OCI-LY1 (cell line): ENCODE data around the gene LIN52.
A peak's percentile ranks its signal among the peaks of the same experiment; 100 is the strongest.

ENCODE experiments used
- H2AFZ ChIP-seq: fragments of 200-600 bp; sonication (generic), shearing (Covaris generic); 2 replicates; pipeline ENCODE4 v1.6.0; 2014; ENCODE audit warnings: antibody characterized with exemption, mild to moderate bottlenecking, low read length
- H3F3A ChIP-seq: fragments of 200-600 bp; sonication (generic), shearing (Covaris generic); 2 replicates; pipeline ENCODE4 v1.6.0; 2014; ENCODE audit warnings: mild to moderate bottlenecking, antibody characterized with exemption, low read length, moderate library complexity; ENCODE audit not compliant: insufficient read depth
- H3K27ac ChIP-seq: fragments of 200-600 bp; sonication (generic); 2 replicates; pipeline ENCODE4 v1.5.1; 2014; ENCODE audit warnings: low read length, mixed run types, mild to moderate bottlenecking, low read depth; ENCODE audit not compliant: poor library complexity, severe bottlenecking
- H3K27me3 ChIP-seq: fragments of 200-600 bp; sonication (generic); 2 replicates; pipeline ENCODE4 v1.6.0; 2014; ENCODE audit warnings: antibody characterized with exemption, mild to moderate bottlenecking, low read length, moderate library complexity; ENCODE audit not compliant: insufficient read depth
- H3K36me3 ChIP-seq: fragments of 200-600 bp; sonication (generic); 2 replicates; pipeline ENCODE4 v1.6.1; 2014; ENCODE audit warnings: mild to moderate bottlenecking, antibody characterized with exemption, low read length, moderate library complexity, mixed read lengths; ENCODE audit not compliant: insufficient read depth
- H3K4me1 ChIP-seq: fragments of 200-600 bp; sonication (generic); 2 replicates; pipeline ENCODE4 v1.5.1; 2014; ENCODE audit warnings: mild to moderate bottlenecking, low read length, moderate library complexity; ENCODE audit not compliant: insufficient read depth, severe bottlenecking
- H3K4me2 ChIP-seq: fragments of 200-600 bp; sonication (generic), shearing (Covaris generic); 2 replicates; pipeline ENCODE4 v1.6.1; 2014; ENCODE audit warnings: low read length
- H3K4me3 ChIP-seq: fragments of 200-600 bp; sonication (generic); 2 replicates; pipeline ENCODE4 v1.5.1; 2014; ENCODE audit warnings: low read length, low read depth, mild to moderate bottlenecking, mixed read lengths; ENCODE audit not compliant: poor library complexity, severe bottlenecking
- H3K79me2 ChIP-seq: fragments of 200-600 bp; shearing (Covaris generic); 2 replicates; pipeline ENCODE4 v1.6.1; 2016; ENCODE audit warnings: mixed run types, low read length, mixed read lengths; ENCODE audit not compliant: insufficient read depth
- H3K9ac ChIP-seq: fragments of 200-600 bp; sonication (generic), shearing (Covaris generic); 2 replicates; pipeline ENCODE4 v1.6.1; 2014; ENCODE audit warnings: mild to moderate bottlenecking, low read length, mixed read lengths
- H3K9me2 ChIP-seq: fragments of 200-600 bp; sonication (generic), shearing (Covaris generic); 2 replicates; pipeline ENCODE4 v1.6.1; 2014; ENCODE audit warnings: low read depth, mild to moderate bottlenecking, low read length, mixed read lengths
- H3K9me3 ChIP-seq: fragments of 200-600 bp; shearing (Covaris generic); 2 replicates; pipeline ENCODE4 v1.6.1; 2014; ENCODE audit warnings: low read length, mixed read lengths
- H4K20me1 ChIP-seq: fragments of 200-600 bp; sonication (generic), shearing (Covaris generic); 2 replicates; pipeline ENCODE4 v1.6.0; 2016; ENCODE audit warnings: mild to moderate bottlenecking, low read length; ENCODE audit not compliant: insufficient read depth
- EZH2 ChIP-seq: fragments of 200-600 bp; sonication (generic), shearing (Covaris generic); IDR thresholded peaks from 2 replicates; pipeline ENCODE4 v1.8.0; 2017; ENCODE audit warnings: borderline replicate concordance, mixed run types, mild to moderate bottlenecking, antibody characterized with exemption, low read length, moderate library complexity, mixed read lengths
- TF ChIP-seq, protein P1 (sequence below): fragments of 200-600 bp; sonication (generic), shearing (Covaris generic); IDR thresholded peaks from 2 replicates; pipeline ENCODE4 v1.5.1; 2017; ENCODE audit warnings: mild to moderate bottlenecking, antibody characterized with exemption, low read length, moderate library complexity, mixed read lengths

LIN52 gene

DNA sequence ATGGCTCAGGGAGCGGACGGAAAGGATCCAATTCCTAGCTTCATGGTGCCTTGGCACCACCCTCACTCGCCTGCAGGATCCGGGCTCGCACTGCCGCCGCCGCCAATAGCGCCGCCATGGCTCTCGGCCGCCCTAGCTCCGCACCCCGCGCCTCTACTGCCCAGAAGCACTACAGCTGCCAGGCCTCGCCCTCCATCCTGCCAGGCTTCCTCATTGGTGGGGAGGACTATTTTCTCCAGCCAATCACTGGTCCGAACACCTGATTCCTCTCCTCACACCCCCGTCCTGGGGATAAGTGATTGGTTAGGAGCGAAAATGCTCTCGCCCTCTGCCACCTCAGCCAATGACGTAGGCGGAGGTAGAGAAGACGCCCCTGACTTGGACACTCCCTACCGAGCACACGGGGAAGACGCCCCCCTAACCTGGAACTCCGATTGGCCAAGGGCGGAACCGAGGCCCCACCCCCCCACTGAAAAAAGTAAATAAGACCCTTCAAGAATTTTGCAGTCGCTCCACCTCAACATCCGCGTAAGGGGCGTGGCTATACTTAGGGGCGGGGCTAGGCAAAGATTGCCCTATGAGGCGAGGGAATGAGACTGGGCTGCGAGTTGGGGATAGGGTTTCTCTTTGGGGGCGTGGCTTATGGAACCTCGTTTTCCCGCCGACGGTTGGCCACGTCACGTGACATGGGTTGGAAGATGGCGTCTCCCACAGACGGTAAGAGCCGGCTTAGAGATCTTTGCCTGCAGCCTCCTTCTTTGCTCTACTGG lies at the start of gene LIN52, which contains the start of gene ALDH6A1:
Gene LIN52, plus strand, starts transcription at position 680 of the 770 bp plus-strand sequence. Its CDS starts 19 bp downstream, at position 699.
Gene ALDH6A1, minus strand, starts transcription at position 177 of the 770 bp plus-strand sequence. Its CDS starts 59 bp downstream, at position 118.
- peaks cover 24% of the 10 kb centered on the region for H3K4me1 ChIP-seq
- H3F3A ChIP-seq, result no peaks in the 10 kb centered on the region
- H3K9me2 ChIP-seq, result no peaks in the 10 kb centered on the region
- TF ChIP-seq, protein P1, sequence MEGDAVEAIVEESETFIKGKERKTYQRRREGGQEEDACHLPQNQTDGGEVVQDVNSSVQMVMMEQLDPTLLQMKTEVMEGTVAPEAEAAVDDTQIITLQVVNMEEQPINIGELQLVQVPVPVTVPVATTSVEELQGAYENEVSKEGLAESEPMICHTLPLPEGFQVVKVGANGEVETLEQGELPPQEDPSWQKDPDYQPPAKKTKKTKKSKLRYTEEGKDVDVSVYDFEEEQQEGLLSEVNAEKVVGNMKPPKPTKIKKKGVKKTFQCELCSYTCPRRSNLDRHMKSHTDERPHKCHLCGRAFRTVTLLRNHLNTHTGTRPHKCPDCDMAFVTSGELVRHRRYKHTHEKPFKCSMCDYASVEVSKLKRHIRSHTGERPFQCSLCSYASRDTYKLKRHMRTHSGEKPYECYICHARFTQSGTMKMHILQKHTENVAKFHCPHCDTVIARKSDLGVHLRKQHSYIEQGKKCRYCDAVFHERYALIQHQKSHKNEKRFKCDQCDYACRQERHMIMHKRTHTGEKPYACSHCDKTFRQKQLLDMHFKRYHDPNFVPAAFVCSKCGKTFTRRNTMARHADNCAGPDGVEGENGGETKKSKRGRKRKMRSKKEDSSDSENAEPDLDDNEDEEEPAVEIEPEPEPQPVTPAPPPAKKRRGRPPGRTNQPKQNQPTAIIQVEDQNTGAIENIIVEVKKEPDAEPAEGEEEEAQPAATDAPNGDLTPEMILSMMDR, result peak; percentile 15; the same call in 1 of the 2 replicates
- no peak for TF ChIP-seq EZH2
- H2AFZ ChIP-seq, result no peak within 1 kb of the TSS
- peak within 1 kb of the TSS; percentile 95 for H3K4me2 ChIP-seq
- peak within 1 kb of the TSS; percentile 86 for H3K4me3 ChIP-seq
- H3K27me3 ChIP-seq, result no peaks in the 10 kb centered on the region
- H3K36me3 ChIP-seq, result no peaks in the 10 kb centered on the region
- no peak within 1 kb of the TSS for H3K27ac ChIP-seq
- H3K9me3 ChIP-seq, result no peaks in the 10 kb centered on the region
- peaks cover 23% of the 10 kb centered on the region; the same call in 1 of the 2 replicates for H3K79me2 ChIP-seq
- no peaks in the 10 kb centered on the region for H4K20me1 ChIP-seq
- H3K9ac ChIP-seq, result peak within 1 kb of the TSS; percentile 85

DNA sequence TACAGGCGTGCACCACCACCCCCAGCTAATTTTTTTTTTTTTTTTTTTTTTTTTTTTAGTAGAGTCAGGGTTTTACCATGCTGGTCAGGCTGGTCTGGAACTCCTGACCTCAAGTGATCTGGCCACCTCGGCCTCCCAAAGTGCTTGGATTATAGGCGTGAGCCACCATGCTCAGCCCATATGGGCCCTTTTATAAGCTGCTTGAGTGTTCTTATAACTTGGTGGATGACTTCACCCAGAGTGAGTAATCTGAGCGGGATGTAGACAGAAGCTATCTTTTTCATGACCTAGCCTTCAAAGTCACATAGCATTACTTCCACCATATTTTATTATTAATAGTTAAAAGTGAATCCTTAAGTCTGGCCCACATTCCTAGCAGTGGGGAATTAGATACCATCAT lies 49.2 kb upstream of the LIN52 start:
- Histone ChIP-seq H3K4me1 (no peaks in the 10 kb centered on the region), H3K27me3 (no peaks in the 10 kb centered on the region), H4K20me1 (no peaks in the 10 kb centered on the region), H3K36me3 (no peaks in the 10 kb centered on the region), H3K9me2 (no peaks in the 10 kb centered on the region), H3K4me3 (no peak overlapping the region), H3K4me2 (no peak overlapping the region), H3F3A (no peaks in the 10 kb centered on the region), H3K27ac (no peak overlapping the region), H3K9ac (no peak overlapping the region), H2AFZ (no peak overlapping the region), H3K9me3 (no peaks in the 10 kb centered on the region), H3K79me2 (no peaks in the 10 kb centered on the region)
- TF ChIP-seq EZH2, result no peak
- TF ChIP-seq, protein P1, result no peak

DNA sequence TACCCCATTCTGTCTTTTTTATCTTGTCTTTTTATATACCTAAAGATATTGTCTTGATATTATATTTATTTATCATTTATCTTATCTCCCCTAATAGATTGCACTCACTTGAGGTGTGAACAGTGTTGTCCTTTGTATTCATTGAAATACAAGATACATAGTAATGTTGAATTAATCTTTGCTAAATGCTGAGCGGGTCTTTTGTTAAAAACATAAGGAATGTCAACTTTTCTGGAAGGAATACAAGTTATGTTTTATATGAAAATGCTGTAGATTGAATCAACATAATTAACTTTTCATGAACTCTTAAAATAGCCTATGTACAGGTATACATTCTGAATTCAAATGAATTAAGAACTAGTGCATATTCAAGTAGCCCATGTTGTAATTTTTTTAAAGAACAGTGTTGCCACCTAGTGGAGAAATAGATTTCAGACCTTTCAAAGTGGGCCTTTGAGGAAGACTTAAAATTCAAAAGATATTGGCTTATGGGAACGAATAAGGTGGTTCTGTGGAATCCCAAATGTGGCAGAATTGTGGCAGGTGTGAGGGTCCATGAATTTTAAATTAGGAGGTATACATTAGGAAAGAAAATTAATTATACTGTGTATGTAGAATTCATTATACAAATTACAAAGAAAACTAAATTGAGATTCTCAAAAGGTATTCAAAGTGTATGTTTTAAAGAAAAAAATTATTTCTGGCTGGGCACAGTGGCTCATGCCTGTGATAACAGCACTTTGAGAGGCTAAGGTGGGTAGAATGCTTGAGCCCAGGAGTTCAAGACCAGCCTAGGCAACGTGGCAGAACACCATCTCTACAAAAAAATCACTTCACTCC lies 46.5 kb upstream of the LIN52 start:
- Histone ChIP-seq H2AFZ (no peak overlapping the region), H3K4me2 (no peak overlapping the region), H3K9ac (no peak overlapping the region), H3K4me3 (no peak overlapping the region), H3K79me2 (no peaks in the 10 kb centered on the region), H3K36me3 (no peaks in the 10 kb centered on the region), H3K9me2 (no peaks in the 10 kb centered on the region), H3K9me3 (no peaks in the 10 kb centered on the region), H3F3A (no peaks in the 10 kb centered on the region), H4K20me1 (no peaks in the 10 kb centered on the region), H3K27me3 (no peaks in the 10 kb centered on the region), H3K4me1 (no peaks in the 10 kb centered on the region), H3K27ac (no peak overlapping the region)
- TF ChIP-seq, protein P1, result peak; percentile 78
- no peak for TF ChIP-seq EZH2
